MM.1S (cell line): ENCODE results near the gene SS18L1.

Source experiments
- DNase-seq: peaks from one replicate; pipeline ENCODE4 v3.0.0-alpha.2; 2015
- H2AFZ ChIP-seq: fragments of 300-600 bp; sonication (generic); 2 replicates; pipeline ENCODE4 v1.6.0; 2016; ENCODE audit warnings: antibody characterized with exemption, low read length
- H3F3A ChIP-seq: fragments of 300-600 bp; sonication (generic); 2 replicates; pipeline ENCODE4 v1.6.1; 2016; ENCODE audit warnings: mild to moderate bottlenecking, antibody characterized with exemption, low read length, moderate library complexity, mixed read lengths; ENCODE audit not compliant: insufficient read depth
- H3K27ac ChIP-seq: fragments of 300-600 bp; sonication (generic); 2 replicates; pipeline ENCODE4 v1.5.1; 2016; ENCODE audit warnings: mild to moderate bottlenecking, low read length
- H3K27me3 ChIP-seq: fragments of 300-600 bp; sonication (generic); replicated peaks from 2 replicates; pipeline ENCODE4 v1.6.0; 2016; ENCODE audit warnings: low read length; ENCODE audit not compliant: insufficient read depth
- H3K36me3 ChIP-seq: fragments of 300-600 bp; sonication (generic); replicated peaks from 2 replicates; pipeline ENCODE4 v1.6.1; 2016; ENCODE audit warnings: mild to moderate bottlenecking, low read length, mixed read lengths; ENCODE audit not compliant: insufficient read depth
- H3K4me1 ChIP-seq: fragments of 300-600 bp; sonication (generic); 2 replicates; pipeline ENCODE4 v1.6.1; 2016; ENCODE audit warnings: low read length, mixed read lengths
- H3K4me2 ChIP-seq: fragments of 300-600 bp; sonication (generic); 2 replicates; pipeline ENCODE4 v1.6.0; 2016; ENCODE audit warnings: low read depth, low read length
- H3K4me3 ChIP-seq: fragments of 300-600 bp; sonication (generic); 2 replicates; pipeline ENCODE4 v1.5.1; 2016; ENCODE audit warnings: low read length, mixed read lengths
- H3K79me2 ChIP-seq: fragments of 300-600 bp; sonication (generic); 2 replicates; pipeline ENCODE4 v1.6.1; 2016; ENCODE audit warnings: mixed run types, low read length, mixed read lengths
- H3K9ac ChIP-seq: fragments of 300-600 bp; sonication (generic); 2 replicates; pipeline ENCODE4 v1.6.1; 2016; ENCODE audit warnings: low read length, mixed read lengths
- H3K9me2 ChIP-seq: fragments of 300-600 bp; sonication (generic); replicated peaks from 2 replicates; pipeline ENCODE4 v1.6.1; 2016; ENCODE audit warnings: mild to moderate bottlenecking, low read length, mixed read lengths; ENCODE audit not compliant: insufficient read depth
- H3K9me3 ChIP-seq: fragments of 300-600 bp; sonication (generic); replicated peaks from 2 replicates; pipeline ENCODE4 v1.6.1; 2016; ENCODE audit warnings: mild to moderate bottlenecking, low read length, mixed read lengths; ENCODE audit not compliant: insufficient read depth
- H4K20me1 ChIP-seq: fragments of 300-600 bp; sonication (generic); 2 replicates; pipeline ENCODE4 v1.6.1; 2016; ENCODE audit warnings: mild to moderate bottlenecking, low read length, moderate library complexity, mixed read lengths; ENCODE audit not compliant: insufficient read depth
- CTCF ChIP-seq: fragments of 300-600 bp; sonication (generic); IDR thresholded peaks from 2 replicates; pipeline ENCODE4 v1.5.1; 2016; ENCODE audit warnings: antibody characterized with exemption, low read length, mixed read lengths
- EZH2 ChIP-seq: fragments of 300-600 bp; sonication (generic); optimal IDR thresholded peaks from 2 replicates; pipeline ENCODE3; 2017; ENCODE audit warnings: low read depth, mild to moderate bottlenecking, antibody characterized with exemption, low read length, mixed read lengths
- EZH2phosphoT487 ChIP-seq: fragments of 300-600 bp; sonication (generic); IDR thresholded peaks from 2 replicates; pipeline ENCODE4 v1.6.1; 2018; ENCODE audit warnings: antibody characterized with exemption, low read length

SS18L1 gene

GRCh38 chr20:62172666-62173065 is 29.1 kb downstream of the SS18L1 start:
- H3K79me2 ChIP-seq, result no peaks in the 10 kb centered on the region
- TF ChIP-seq EZH2 (no peak), CTCF (no peak), EZH2phosphoT487 (no peak)
- H3K9ac ChIP-seq, result no peak overlapping the region
- H2AFZ ChIP-seq, result no peak overlapping the region
- H3K4me2 ChIP-seq, result no peak overlapping the region
- no peaks in the 10 kb centered on the region for H3F3A ChIP-seq
- no peaks in the 10 kb centered on the region for H3K27me3 ChIP-seq
- H4K20me1 ChIP-seq, result no peaks in the 10 kb centered on the region
- no peaks in the 10 kb centered on the region for H3K9me2 ChIP-seq
- no peaks in the 10 kb centered on the region for H3K4me1 ChIP-seq
- no peaks in the 10 kb centered on the region for H3K9me3 ChIP-seq
- H3K4me3 ChIP-seq, result no peak overlapping the region
- no peak overlapping the region for H3K27ac ChIP-seq
- DNase-seq, result no peak
- H3K36me3 ChIP-seq, result no peaks in the 10 kb centered on the region

GRCh38 chr20:62174021-62174804 is 30.6 kb downstream of the SS18L1 start:
- Histone ChIP-seq H3K4me3 (no peak overlapping the region), H4K20me1 (no peaks in the 10 kb centered on the region), H3K27ac (no peak overlapping the region), H3K4me2 (no peak overlapping the region), H3K9ac (no peak overlapping the region), H3F3A (no peaks in the 10 kb centered on the region), H3K9me3 (no peaks in the 10 kb centered on the region), H3K79me2 (no peaks in the 10 kb centered on the region), H3K4me1 (no peaks in the 10 kb centered on the region), H3K27me3 (no peaks in the 10 kb centered on the region), H2AFZ (no peak overlapping the region), H3K36me3 (no peaks in the 10 kb centered on the region), H3K9me2 (no peaks in the 10 kb centered on the region)
- no peak for TF ChIP-seq CTCF
- no peak for TF ChIP-seq EZH2
- no peak for TF ChIP-seq EZH2phosphoT487
- no peak for DNase-seq

GRCh38 chr20:62174870-62175624 is 31.5 kb downstream of the SS18L1 start:
- Histone ChIP-seq H3K36me3 (no peaks in the 10 kb centered on the region), H2AFZ (no peak overlapping the region), H3K4me3 (no peak overlapping the region), H3K79me2 (no peaks in the 10 kb centered on the region), H3F3A (no peaks in the 10 kb centered on the region), H3K9me3 (no peaks in the 10 kb centered on the region), H3K9me2 (no peaks in the 10 kb centered on the region), H3K4me2 (no peak overlapping the region), H3K27me3 (no peaks in the 10 kb centered on the region), H3K4me1 (no peaks in the 10 kb centered on the region), H4K20me1 (no peaks in the 10 kb centered on the region), H3K27ac (no peak overlapping the region), H3K9ac (no peak overlapping the region)
- TF ChIP-seq EZH2phosphoT487, result no peak
- TF ChIP-seq EZH2, result no peak
- no peak for TF ChIP-seq CTCF
- no peak for DNase-seq
